ENCODE results near the gene SLC26A4. TPM values are rescaled to one million over a fixed set of nuclear protein-coding genes. Genes with fewer than 3 reads are reported as not detected.

The SLC26A4 gene
- total and polyA plus RNA-seq, 2 donors (not counting 1 experiment from before 2014, with no cell fraction given), result 0.05 to 0.13 TPM

DNA sequence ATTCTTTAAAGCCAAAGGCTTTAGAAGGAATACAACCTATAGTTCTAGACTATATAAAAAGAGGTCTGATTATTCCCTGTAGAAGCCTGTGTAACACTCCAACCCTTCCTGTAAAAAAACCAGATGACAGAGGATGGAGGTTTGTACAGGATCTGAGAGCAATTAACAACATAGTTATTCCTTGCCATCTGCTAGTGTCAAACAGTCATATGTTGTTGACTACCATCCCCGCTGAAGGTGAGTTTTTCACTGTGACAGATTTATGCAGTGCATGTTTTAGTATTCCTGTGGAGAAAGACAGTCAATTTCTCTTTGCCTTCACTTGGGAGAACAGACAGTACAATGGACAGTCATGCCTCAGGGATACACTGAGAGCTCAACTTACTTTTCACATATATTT, 19.0 kb upstream of the SLC26A4 start:
- CTCF ChIA-PET, result interaction anchor here (1.1 to 1.5 kb wide), 2 partner anchors 19 to 35 kb away, joined by 3 to 4 read pairs; partner anchors contain the start of gene SLC26A4

DNA sequence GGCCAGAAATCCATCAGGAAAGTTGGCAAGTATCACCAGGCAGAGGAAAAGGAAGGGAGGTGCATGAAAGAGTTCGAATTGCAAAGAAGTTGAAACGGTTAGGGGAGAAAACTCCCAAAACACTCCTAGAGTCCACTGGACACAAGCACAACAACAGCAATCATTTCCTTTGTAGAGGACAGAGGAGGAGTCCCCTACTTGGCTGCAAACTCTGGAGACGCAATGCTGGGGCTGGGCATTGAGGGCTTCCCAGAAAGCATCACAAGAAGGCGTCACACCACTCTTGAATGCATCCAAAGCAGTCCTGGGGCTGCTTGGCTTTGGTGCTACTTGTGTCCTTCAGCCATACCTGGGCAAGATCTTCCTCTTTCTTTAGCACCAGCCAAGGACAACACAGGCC, 18.1 kb upstream of the SLC26A4 start:
- peak overlapping the region; percentile 18 for H3K27ac Mint-ChIP-seq
- ChIA-PET CTCF (no interaction called here), POLR2A (interaction anchor here (0.7 kb wide), 1 partner anchor 15 kb away, joined by 3 read pairs; no protein-coding TSS in a partner anchor)
- intact Hi-C loops (cut with micrococcal nuclease), result no loop called here
- WGBS (ENCODE audit: insufficient coverage), result 96% methylated on average over 2 of the region's 4 CpGs
- no peak overlapping the region for H3K4me3 Mint-ChIP-seq
- Histone ChIP-seq H3K4me1 (ENCODE audit: control insufficient read depth in 2 of 2, insufficient read depth in 2 of 2, low read length in 2 of 2) (peaks cover 30 to 35% of the 10 kb centered on the region in 2 donors), H3K36me3 (replicated peaks in 1 of 2; ENCODE audit: control extremely low read depth in 1 of 2, control insufficient read depth in 1 of 2, extremely low read depth in 1 of 2, insufficient read depth in 2 of 2, low read length in 1 of 2) (no peaks in the 10 kb centered on the region), H3K9me3 (ENCODE audit: control extremely low read depth in 1 of 3, control insufficient read depth in 2 of 3, insufficient read depth in 1 of 3, low read length in 2 of 3) (peaks cover 0 to 3% (median 0%) of the 10 kb centered on the region in 3 donors), H3K79me2 (ENCODE audit: control insufficient read depth, insufficient read depth, low read length) (no peaks in the 10 kb centered on the region), H3K27me3 (replicated peaks in 1 of 4; ENCODE audit: control extremely low read depth in 1 of 4, control insufficient read depth in 3 of 4, insufficient read depth in 4 of 4, low read length in 3 of 4) (no peaks in the 10 kb centered on the region), H3K27ac (ENCODE audit: low read length in 2 of 2) (no peak overlapping the region), H3K4me3 (ENCODE audit: control extremely low read depth in 1 of 5, extremely low read depth in 1 of 5, insufficient read depth in 1 of 5, low read depth in 2 of 5, low read length in 4 of 5) (no peak overlapping the region), H3K9ac (ENCODE audit: low read length) (no peak overlapping the region), H3K4me2 (replicated peaks; ENCODE audit: low read depth, low read length, poor library complexity, severe bottlenecking) (no peak overlapping the region), H4K20me1 (ENCODE audit: control insufficient read depth, insufficient read depth, low read length, poor library complexity, severe bottlenecking) (no peaks in the 10 kb centered on the region), H2AFZ (ENCODE audit: insufficient read depth, low read depth, low read length, poor library complexity, severe bottlenecking) (no peak overlapping the region)
- no peaks in the 10 kb centered on the region for H3K9me3 Mint-ChIP-seq (ENCODE audit: insufficient read depth)
- H3K4me1 Mint-ChIP-seq, result peaks cover 46% of the 10 kb centered on the region
- H3K27me3 Mint-ChIP-seq, result no peaks in the 10 kb centered on the region
- ATAC-seq (ENCODE audit: low read depth), result no peak
- no peak for DNase-seq
- TF ChIP-seq, protein P1, sequence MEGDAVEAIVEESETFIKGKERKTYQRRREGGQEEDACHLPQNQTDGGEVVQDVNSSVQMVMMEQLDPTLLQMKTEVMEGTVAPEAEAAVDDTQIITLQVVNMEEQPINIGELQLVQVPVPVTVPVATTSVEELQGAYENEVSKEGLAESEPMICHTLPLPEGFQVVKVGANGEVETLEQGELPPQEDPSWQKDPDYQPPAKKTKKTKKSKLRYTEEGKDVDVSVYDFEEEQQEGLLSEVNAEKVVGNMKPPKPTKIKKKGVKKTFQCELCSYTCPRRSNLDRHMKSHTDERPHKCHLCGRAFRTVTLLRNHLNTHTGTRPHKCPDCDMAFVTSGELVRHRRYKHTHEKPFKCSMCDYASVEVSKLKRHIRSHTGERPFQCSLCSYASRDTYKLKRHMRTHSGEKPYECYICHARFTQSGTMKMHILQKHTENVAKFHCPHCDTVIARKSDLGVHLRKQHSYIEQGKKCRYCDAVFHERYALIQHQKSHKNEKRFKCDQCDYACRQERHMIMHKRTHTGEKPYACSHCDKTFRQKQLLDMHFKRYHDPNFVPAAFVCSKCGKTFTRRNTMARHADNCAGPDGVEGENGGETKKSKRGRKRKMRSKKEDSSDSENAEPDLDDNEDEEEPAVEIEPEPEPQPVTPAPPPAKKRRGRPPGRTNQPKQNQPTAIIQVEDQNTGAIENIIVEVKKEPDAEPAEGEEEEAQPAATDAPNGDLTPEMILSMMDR (IDR thresholded peaks at IDR 0.05), result no peak
- TF ChIP-seq EZH2 (IDR thresholded peaks at IDR 0.05; ENCODE audit: borderline replicate concordance, insufficient read depth, low read depth, low read length, poor library complexity, severe bottlenecking), result no peak

More for the DNA sequence above, 19.0 kb upstream of the SLC26A4 start:
- Histone ChIP-seq H4K20me1 (ENCODE audit: control insufficient read depth, insufficient read depth, low read length, poor library complexity, severe bottlenecking) (no peaks in the 10 kb centered on the region), H3K9me3 (ENCODE audit: control extremely low read depth in 1 of 3, control insufficient read depth in 2 of 3, insufficient read depth in 1 of 3, low read length in 2 of 3) (peaks cover 0 to 7% (median 2%) of the 10 kb centered on the region in 3 donors), H3K9ac (ENCODE audit: low read length) (no peak overlapping the region), H2AFZ (ENCODE audit: insufficient read depth, low read depth, low read length, poor library complexity, severe bottlenecking) (no peak overlapping the region), H3K4me3 (ENCODE audit: control extremely low read depth in 1 of 5, extremely low read depth in 1 of 5, insufficient read depth in 1 of 5, low read depth in 2 of 5, low read length in 4 of 5) (no peak overlapping the region), H3K27ac (ENCODE audit: low read length in 2 of 2) (no peak overlapping the region), H3K27me3 (replicated peaks in 1 of 4; ENCODE audit: control extremely low read depth in 1 of 4, control insufficient read depth in 3 of 4, insufficient read depth in 4 of 4, low read length in 3 of 4) (no peaks in the 10 kb centered on the region), H3K36me3 (replicated peaks in 1 of 2; ENCODE audit: control extremely low read depth in 1 of 2, control insufficient read depth in 1 of 2, extremely low read depth in 1 of 2, insufficient read depth in 2 of 2, low read length in 1 of 2) (no peaks in the 10 kb centered on the region), H3K4me1 (ENCODE audit: control insufficient read depth in 2 of 2, insufficient read depth in 2 of 2, low read length in 2 of 2) (peaks cover 32 to 39% of the 10 kb centered on the region in 2 donors), H3K79me2 (ENCODE audit: control insufficient read depth, insufficient read depth, low read length) (no peaks in the 10 kb centered on the region), H3K4me2 (replicated peaks; ENCODE audit: low read depth, low read length, poor library complexity, severe bottlenecking) (no peak overlapping the region)
- ATAC-seq (ENCODE audit: low read depth) (no peak), DNase-seq (no peak)
- Mint-ChIP-seq H3K27ac (no peak overlapping the region), H3K4me3 (no peak overlapping the region), H3K9me3 (ENCODE audit: insufficient read depth) (no peaks in the 10 kb centered on the region), H3K27me3 (no peaks in the 10 kb centered on the region), H3K4me1 (peaks cover 49% of the 10 kb centered on the region)
- intact Hi-C loops (cut with micrococcal nuclease), result no loop called here
- POLR2A ChIA-PET, result interaction anchor here (0.7 kb wide), 1 partner anchor 14 kb away, joined by 3 read pairs; no protein-coding TSS in a partner anchor
- no CpG with 5 or more reads among the region's 1 CpG for WGBS (ENCODE audit: insufficient coverage)
- no peak for TF ChIP-seq EZH2 (IDR thresholded peaks at IDR 0.05; ENCODE audit: borderline replicate concordance, insufficient read depth, low read depth, low read length, poor library complexity, severe bottlenecking)
